HepG2 (cell line): ENCODE data around the gene TMEM239. TPM values are rescaled to one million over a fixed set of nuclear protein-coding genes. Genes with fewer than 3 reads are reported as not detected.

Source experiments
- ATAC-seq: fragments of 200-7000 bp; cut with Tn5 transposase; 3 replicates; pipeline ENCODE4 v1.9.1; 2020; ENCODE audit warnings: mild to moderate bottlenecking, moderate library complexity
- BruUV-seq: library from RNA; stranded (reverse); fragments of 400-500 nt; replicated peaks from 2 replicates; lab custom pipeline; 2021; lab: Mats Ljungman, UMichigan
- CTCF ChIA-PET: fragments of 300-600 bp; formaldehyde crosslinking; extraction: SDS; loops from one replicate; lab custom pipeline; 2021; ENCODE audit warnings: low total read pairs, inconsistent platforms, low intra/inter-chr PET ratio; lab: Yijun Ruan, JAX
- POLR2A ChIA-PET: fragments of 350-600 bp; sonication (Branson Sonifier 250); formaldehyde crosslinking; loops from one replicate; lab custom pipeline; 2020; ENCODE audit warnings: antibody characterized with exemption, inconsistent platforms; lab: Yijun Ruan, JAX
- DNase-seq: peaks from one replicate; pipeline ENCODE4 v3.0.0-alpha.2; 2015; ENCODE audit warnings: low spot score
- FAIRE-seq: peaks from 3 replicates; lab custom pipeline; 2011; peaks lifted over from hg19 to GRCh38; lab: Jason Lieb, UNC
- H2AFZ ChIP-seq: one replicate; pipeline ENCODE4 v1.6.1; 2011; ENCODE audit warnings: low read length, inconsistent platforms
- H3K27ac ChIP-seq: fragments of 300-600 bp; 3 replicates; pipeline ENCODE4 v1.8.0; 2011; ENCODE audit warnings: mixed run types, mild to moderate bottlenecking, mixed read lengths, low read length, inconsistent platforms; ENCODE audit not compliant: insufficient read depth; ENCODE audit errors: extremely low read length
- H3K27me3 ChIP-seq, 2 experiments: fragments of 200-600 bp in 1 of 2; 2 replicates in 1 of 2; 3 replicates in 1 of 2; pipeline versions ENCODE4 v1.6.0 to v1.8.0; 2011; ENCODE audit warnings: low read length in 2 of 2, mild to moderate bottlenecking in 2 of 2, moderate library complexity in 2 of 2, inconsistent platforms in 1 of 2; ENCODE audit not compliant: insufficient read depth in 2 of 2, control insufficient read depth in 1 of 2
- H3K36me3 ChIP-seq, 2 experiments: fragments of 200-600 bp in 1 of 2; replicated peaks in 1 of 2; 2 replicates in 1 of 2; 3 replicates in 1 of 2; pipeline versions ENCODE4 v1.5.1 to v1.8.0; 2011; ENCODE audit warnings: low read length in 2 of 2, inconsistent platforms in 1 of 2; ENCODE audit not compliant: insufficient read depth in 2 of 2, control insufficient read depth in 1 of 2
- H3K4me1 ChIP-seq: 2 replicates; pipeline ENCODE4 v1.5.1; 2012; ENCODE audit warnings: low read length, inconsistent platforms; ENCODE audit not compliant: insufficient read depth
- H3K4me2 ChIP-seq: 2 replicates; pipeline ENCODE4 v1.6.0; 2011; ENCODE audit warnings: low read depth, low read length, inconsistent platforms
- H3K4me3 ChIP-seq, 3 experiments: fragments of 200-600 bp in 1 of 3; sonication (generic), shearing (Covaris generic) in 1 of 3; replicated peaks in 1 of 3; 2 replicates each; pipeline ENCODE4 v1.5.1; 2011 to 2016; ENCODE audit warnings: low read length in 3 of 3, inconsistent platforms in 2 of 3, low read depth in 2 of 3, mild to moderate bottlenecking in 2 of 3, control low read depth in 1 of 3, mixed read lengths in 1 of 3; ENCODE audit not compliant: insufficient read depth in 1 of 3
- H3K79me2 ChIP-seq: one replicate; pipeline ENCODE4 v1.6.1; 2011; ENCODE audit warnings: low read length, inconsistent platforms; ENCODE audit not compliant: insufficient read depth
- H3K9ac ChIP-seq: 2 replicates; pipeline ENCODE4 v1.6.0; 2011; ENCODE audit warnings: mild to moderate bottlenecking, low read depth, low read length, inconsistent platforms; ENCODE audit not compliant: insufficient read depth
- H3K9me3 ChIP-seq: 2 replicates; pipeline ENCODE4 v1.5.1; 2012; ENCODE audit warnings: mild to moderate bottlenecking, low read length
- H4K20me1 ChIP-seq: 2 replicates; pipeline ENCODE4 v1.6.0; 2011; ENCODE audit warnings: inconsistent platforms, mild to moderate bottlenecking, low read length, moderate library complexity; ENCODE audit not compliant: insufficient read depth
- BORCS8-MEF2B ChIP-seq: sonication (generic); formaldehyde crosslinking; IDR thresholded peaks from 2 replicates; pipeline ENCODE4 v1.8.0; 2022; ENCODE audit warnings: mild to moderate bottlenecking, missing genetic modification reagents
- CEBPB ChIP-seq: IDR thresholded peaks from 2 replicates; pipeline ENCODE4 v1.6.1; 2011; ENCODE audit warnings: low read depth, low read length, improper control_type of control experiment, borderline replicate concordance
- HDAC2 ChIP-seq: sonication (generic); formaldehyde crosslinking; IDR thresholded peaks from 2 replicates; pipeline ENCODE4 v1.4.0; 2020; ENCODE audit warnings: missing genetic modification reagents
- MED8 ChIP-seq: sonication (generic); formaldehyde crosslinking; IDR thresholded peaks from 2 replicates; pipeline ENCODE4 v1.8.1; 2023; ENCODE audit warnings: mild to moderate bottlenecking, missing genetic modification reagents; ENCODE audit not compliant: insufficient replicate concordance
- ZNF205 ChIP-seq: IDR thresholded peaks from 2 replicates; pipeline ENCODE4 v1.6.1; 2018; ENCODE audit warnings: missing biosample characterization, missing genetic modification reagents
- ZNF251 ChIP-seq: sonication (generic); formaldehyde crosslinking; IDR thresholded peaks from 2 replicates; pipeline ENCODE4 v1.9.0; 2021; ENCODE audit warnings: mild to moderate bottlenecking, missing genetic modification reagents
- WGBS: methylation state at CpG from one replicate; pipeline ENCODE4 v1.1.6; 2017; ENCODE audit warnings: low lambda C conversion rate; 5-methylcytosine and 5-hydroxymethylcytosine counted together
- in situ Hi-C: cut with HindIII; loops from 2 replicates; pipeline ENCODE4 v1.10.0; 2017; ENCODE audit warnings: low pct_unique_long_range_greater_than_20kb; ENCODE audit not compliant: extremely low pct_ligation_motif_present
- intact Hi-C: fragments of 100-400 bp; cut with micrococcal nuclease; formaldehyde crosslinking; loops from one replicate; pipeline ENCODE4 v1.10.0; 2022; ENCODE audit not compliant: unreplicated experiment
- polyA plus RNA-seq, 8 experiments: library from polyadenylated mRNA; depleted of rRNA in 3 of 8; stranded (reverse) in 7 of 8; unstranded in 1 of 8; fragments of >200 nt; fragmentation: Illumina TruSeq in 4 of 8; extraction: Trizol in 4 of 8; gene quantifications; 2 replicates each; pipeline versions ENCODE4 v1.2.1 to v1.2.3, GENCODE V29; 2011 to 2016; ENCODE audit warnings: low read depth in 4 of 8, missing spikeins in 1 of 8, mixed read lengths in 1 of 8; ENCODE audit not compliant: insufficient read depth in 1 of 8
- total RNA-seq, 5 experiments: library from RNA; depleted of rRNA; stranded (reverse); fragments of >200 nt; fragmentation: Illumina TruSeq; extraction: Trizol; gene quantifications; 2 replicates each; pipeline ENCODE4 v1.2.3, GENCODE V29; 2016; ENCODE audit warnings: low read depth in 1 of 5
- TF ChIP-seq, protein P1 (sequence below): sonication (generic); formaldehyde crosslinking; IDR thresholded peaks from 2 replicates; pipeline ENCODE4 v1.5.1; 2020; ENCODE audit warnings: mild to moderate bottlenecking, missing genetic modification reagents
- TF ChIP-seq, protein P2 (sequence below): IDR thresholded peaks from 2 replicates; pipeline ENCODE4 v1.6.1; 2016; ENCODE audit warnings: missing genetic modification reagents, missing compliant biosample characterization
- TF ChIP-seq, protein P3 (sequence below): sonication (generic); formaldehyde crosslinking; conservative IDR thresholded peaks from 2 replicates; pipeline ENCODE4 v1.4.0; 2020; ENCODE audit warnings: missing genetic modification reagents

The TMEM239 gene
- total and polyA plus RNA-seq, 2 of the 13 experiments (the other 11 are each of a cell fraction or from before 2014, with no cell fraction given): not detected

DNA sequence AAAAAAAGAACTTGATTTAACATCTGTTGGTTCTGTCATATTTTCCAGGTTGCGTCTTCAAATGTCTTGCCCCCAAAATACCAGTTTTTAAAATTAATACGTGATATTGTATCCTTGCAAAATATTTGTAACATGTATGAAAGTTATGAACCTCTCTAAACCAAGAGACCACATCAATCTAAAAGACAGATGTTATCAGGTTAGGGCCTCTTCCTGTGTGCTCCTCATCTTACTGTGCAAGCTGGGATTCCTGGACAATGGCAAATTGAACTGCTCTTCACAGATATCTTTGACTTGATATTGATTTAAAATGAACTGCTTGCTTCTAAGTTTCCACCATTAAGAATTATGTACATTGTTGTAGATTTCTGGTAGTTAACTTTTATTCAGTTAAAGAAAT lies 9.6 kb downstream of the TMEM239 start (continued):
- TF ChIP-seq MED8 (no peak), BORCS8-MEF2B (CRISPR knock-in tag) (no peak), ZNF251 (CRISPR knock-in tag) (no peak), HDAC2 (no peak), ZNF205 (CRISPR knock-in tag) (no peak)
- TF ChIP-seq, protein P1, sequence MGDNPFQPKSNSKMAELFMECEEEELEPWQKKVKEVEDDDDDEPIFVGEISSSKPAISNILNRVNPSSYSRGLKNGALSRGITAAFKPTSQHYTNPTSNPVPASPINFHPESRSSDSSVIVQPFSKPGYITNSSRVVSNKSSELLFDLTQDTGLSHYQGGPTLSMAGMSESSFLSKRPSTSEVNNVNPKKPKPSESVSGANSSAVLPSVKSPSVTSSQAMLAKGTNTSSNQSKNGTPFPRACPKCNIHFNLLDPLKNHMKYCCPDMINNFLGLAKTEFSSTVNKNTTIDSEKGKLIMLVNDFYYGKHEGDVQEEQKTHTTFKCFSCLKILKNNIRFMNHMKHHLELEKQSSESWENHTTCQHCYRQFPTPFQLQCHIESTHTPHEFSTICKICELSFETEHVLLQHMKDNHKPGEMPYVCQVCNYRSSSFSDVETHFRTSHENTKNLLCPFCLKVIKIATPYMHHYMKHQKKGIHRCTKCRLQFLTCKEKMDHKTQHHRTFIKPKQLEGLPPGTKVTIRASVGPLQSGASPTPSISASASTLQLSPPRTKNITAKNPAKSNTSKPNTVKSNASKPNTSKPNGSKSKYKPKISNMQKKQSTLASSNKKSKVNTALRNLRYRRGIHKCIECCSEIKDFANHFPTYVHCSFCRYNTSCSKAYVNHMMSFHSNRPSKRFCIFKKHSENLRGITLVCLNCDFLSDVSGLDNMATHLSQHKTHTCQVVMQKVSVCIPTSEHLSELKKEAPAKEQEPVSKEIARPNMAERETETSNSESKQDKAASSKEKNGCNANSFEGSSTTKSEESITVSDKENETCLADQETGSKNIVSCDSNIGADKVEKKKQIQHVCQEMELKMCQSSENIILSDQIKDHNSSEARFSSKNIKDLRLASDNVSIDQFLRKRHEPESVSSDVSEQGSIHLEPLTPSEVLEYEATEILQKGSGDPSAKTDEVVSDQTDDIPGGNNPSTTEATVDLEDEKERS (CRISPR knock-in tag): no peak
- TF ChIP-seq, protein P2, sequence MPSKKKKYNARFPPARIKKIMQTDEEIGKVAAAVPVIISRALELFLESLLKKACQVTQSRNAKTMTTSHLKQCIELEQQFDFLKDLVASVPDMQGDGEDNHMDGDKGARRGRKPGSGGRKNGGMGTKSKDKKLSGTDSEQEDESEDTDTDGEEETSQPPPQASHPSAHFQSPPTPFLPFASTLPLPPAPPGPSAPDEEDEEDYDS (CRISPR knock-in tag): no peak

DNA sequence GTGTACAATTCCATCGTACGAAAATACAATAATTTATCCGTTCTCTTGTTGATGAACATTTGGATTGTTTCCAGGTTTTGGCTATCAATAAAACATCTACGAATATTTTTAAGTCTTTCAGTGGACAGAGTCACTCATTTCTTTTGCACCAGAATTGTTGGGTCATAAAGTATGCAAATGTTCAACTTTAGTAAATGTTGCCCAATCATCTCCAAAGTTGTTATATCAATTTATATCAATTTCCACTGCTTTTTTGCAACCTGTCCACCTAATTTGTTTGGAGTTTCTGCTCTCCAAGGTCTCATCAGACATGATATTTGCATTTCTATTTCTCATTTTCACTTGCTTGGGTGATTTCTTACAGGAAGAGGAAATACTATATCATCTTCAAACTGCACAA lies 10.5 kb downstream of the TMEM239 start:
- H3K4me3 ChIP-seq: no peak overlapping the region
- peak; percentile 51; the same call in 1 of the 2 replicates for TF ChIP-seq CEBPB
- TF ChIP-seq, protein P3, sequence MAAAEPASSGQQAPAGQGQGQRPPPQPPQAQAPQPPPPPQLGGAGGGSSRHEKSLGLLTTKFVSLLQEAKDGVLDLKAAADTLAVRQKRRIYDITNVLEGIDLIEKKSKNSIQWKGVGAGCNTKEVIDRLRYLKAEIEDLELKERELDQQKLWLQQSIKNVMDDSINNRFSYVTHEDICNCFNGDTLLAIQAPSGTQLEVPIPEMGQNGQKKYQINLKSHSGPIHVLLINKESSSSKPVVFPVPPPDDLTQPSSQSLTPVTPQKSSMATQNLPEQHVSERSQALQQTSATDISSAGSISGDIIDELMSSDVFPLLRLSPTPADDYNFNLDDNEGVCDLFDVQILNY (CRISPR knock-in tag): no peak
- H3K4me2 ChIP-seq: no peak overlapping the region
- no peaks in the 10 kb centered on the region for H3K4me1 ChIP-seq
- DNase-seq (no peak), ATAC-seq (no peak), FAIRE-seq (no peak)
- no TSS peak for BruUV-seq
- no peak overlapping the region for H3K9ac ChIP-seq
- POLR2A ChIA-PET: no interaction called here
- H3K36me3 ChIP-seq: no peaks in the 10 kb centered on the region
- H3K27ac ChIP-seq: no peak overlapping the region
- CTCF ChIA-PET: no interaction called here
- H3K27me3 ChIP-seq: peaks cover 6 to 15% of the 10 kb centered on the region in 2 experiments; a peak in 4 of 5 replicates
- no peak overlapping the region for H2AFZ ChIP-seq
- no peaks in the 10 kb centered on the region for H3K79me2 ChIP-seq
- no peaks in the 10 kb centered on the region for H4K20me1 ChIP-seq
- WGBS: 45% methylated on average over 4 of the region's 4 CpGs
- H3K9me3 ChIP-seq: no peaks in the 10 kb centered on the region
- intact Hi-C loops: no loop called here
- in situ Hi-C loops: no loop called here
